Measurements from ENCODE around the gene ACTL10. TPM values are rescaled to one million over a fixed set of nuclear protein-coding genes. Genes with fewer than 3 reads are reported as not detected.
A peak's percentile ranks its signal among the peaks of the same experiment; 100 is the strongest.

Gene ACTL10
- total and polyA plus RNA-seq, 2 of the 13 experiments (the other 11 are each of a cell fraction or from before 2014, with no cell fraction given) = not detected

- TF ChIP-seq ERF (CRISPR knock-in tag; IDR thresholded peaks at IDR 0.05) (no peak), ELF4 (CRISPR knock-in tag; IDR thresholded peaks at IDR 0.05; ENCODE audit: borderline replicate concordance) (no peak), ZKSCAN1 (IDR thresholded peaks at IDR 0.05; ENCODE audit: low read length) (no peak), CSRNP1 (CRISPR knock-in tag; IDR thresholded peaks at IDR 0.05) (no peak), ZNF292 (CRISPR knock-in tag; IDR thresholded peaks at IDR 0.05; ENCODE audit: borderline replicate concordance, low read depth) (peak; percentile 51; the same call in 1 of the 2 replicates), DMAP1 (CRISPR knock-in tag; IDR thresholded peaks at IDR 0.05) (peak; percentile 14; the same call in 1 of the 2 replicates), ZNF576 (CRISPR knock-in tag; IDR thresholded peaks at IDR 0.05) (0 out of 2 replicates have a peak, but pooled peaks have one; percentile 14), HES4 (CRISPR knock-in tag; IDR thresholded peaks at IDR 0.05; ENCODE audit: borderline replicate concordance) (peak; percentile 70), ZNF282 (IDR thresholded peaks at IDR 0.05; ENCODE audit: partially characterized antibody) (no peak), ZNF598 (CRISPR knock-in tag; IDR thresholded peaks at IDR 0.05; ENCODE audit: borderline replicate concordance) (peak; percentile 79; the same call in 1 of the 2 replicates), BCL3 (CRISPR knock-in tag; IDR thresholded peaks at IDR 0.05) (0 out of 2 replicates have a peak, but pooled peaks have one; percentile 14), THYN1 (CRISPR knock-in tag; IDR thresholded peaks at IDR 0.05; ENCODE audit: borderline replicate concordance, low read depth) (no peak), ZBTB40 (IDR thresholded peaks at IDR 0.05) (no peak), ZBTB40 (CRISPR knock-in tag; IDR thresholded peaks at IDR 0.05) (no peak), EP300 (IDR thresholded peaks at IDR 0.05; ENCODE audit: low read depth in 2 of 2, low read length in 2 of 2) (0 out of 4 replicates have a peak, but pooled peaks of 1 of the 2 experiments have one; percentile 42), EP300 (CRISPR knock-in tag; IDR thresholded peaks at IDR 0.05; ENCODE audit: borderline replicate concordance) (no peak)
These were observed 6.9 kb downstream of the ACTL10 start (continued) for GRCh38 chr20:33673410-33674293.
